ENCODE data around the gene INTS11.
"Not testable (repeated sequence)": the region's sequence is repeated elsewhere in the genome, so short reads cannot be mapped to it uniquely, and the experiment has no call there.

INTS11 gene

DNA sequence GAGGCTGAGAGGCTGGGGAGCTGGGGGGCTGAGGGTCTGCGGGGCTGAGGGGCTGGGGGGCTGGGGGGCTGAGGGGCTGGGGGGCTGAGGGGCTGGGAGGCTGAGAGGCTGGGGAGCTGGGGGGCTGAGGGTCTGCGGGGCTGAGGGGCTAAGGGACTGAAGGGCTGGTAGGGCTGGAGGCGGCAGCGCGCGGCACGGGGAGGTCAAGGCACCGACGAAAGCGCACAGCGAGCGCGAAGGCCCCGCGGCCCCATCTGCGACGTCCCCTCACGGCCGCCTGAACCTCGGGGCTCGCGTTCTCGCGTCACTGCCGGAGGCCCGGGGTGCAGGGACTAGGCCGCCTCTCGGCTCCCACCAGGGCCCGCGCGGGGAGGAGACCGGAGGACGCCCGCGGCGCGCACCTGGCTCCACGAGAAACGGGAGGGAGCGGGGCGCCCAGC is 356 bp downstream of the INTS11 start:
- Histone ChIP-seq H3K4me3 (ENCODE audit: low read depth in 1 of 2, low read length in 2 of 2) (peak overlapping the region; percentile 46 to 94), H3K4me1 (ENCODE audit: control insufficient read depth in 1 of 2, insufficient read depth in 2 of 2, low read length in 2 of 2) (peaks cover 6 to 45% of the 10 kb centered on the region in 2 donors), H3K36me3 (ENCODE audit: control insufficient read depth in 1 of 2, insufficient read depth in 2 of 2, low read length in 2 of 2) (peaks cover 2 to 43% of the 10 kb centered on the region in 2 donors), H3K9me3 (ENCODE audit: control insufficient read depth in 1 of 2, low read length in 2 of 2) (no peaks in the 10 kb centered on the region), H3K27ac (ENCODE audit: low read length) (no peak overlapping the region), H3K27me3 (ENCODE audit: low read depth, low read length) (no peaks in the 10 kb centered on the region)

DNA sequence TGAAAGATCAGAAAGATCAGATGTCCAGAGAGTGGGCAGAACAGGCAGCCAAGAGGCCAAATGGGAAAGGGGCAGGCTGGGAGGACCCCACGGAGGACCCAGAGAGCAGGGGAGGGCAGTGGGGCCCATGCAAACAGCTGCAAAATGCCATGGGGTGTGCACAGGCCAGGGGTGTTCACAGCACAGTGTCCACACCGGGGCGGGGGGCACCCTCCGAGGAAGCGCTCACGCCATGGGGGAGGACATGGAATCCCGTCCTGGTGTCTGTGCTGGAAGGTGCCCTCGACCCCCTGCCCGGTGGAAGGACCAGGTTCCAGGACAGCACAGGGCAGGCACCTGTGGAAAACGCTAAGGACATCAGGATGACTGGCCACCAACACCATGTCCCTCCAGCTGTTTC is 1.5 kb downstream of the INTS11 start:
- no peaks in the 10 kb centered on the region for H3K27me3 ChIP-seq (ENCODE audit: low read depth, low read length)
- peaks cover 6 to 37% of the 10 kb centered on the region in 2 donors for H3K36me3 ChIP-seq (ENCODE audit: control insufficient read depth in 1 of 2, insufficient read depth in 2 of 2, low read length in 2 of 2)
- H3K4me3 ChIP-seq (ENCODE audit: low read depth in 1 of 2, low read length in 2 of 2) = no peak overlapping the region
- peaks cover 6 to 57% of the 10 kb centered on the region in 2 donors for H3K4me1 ChIP-seq (ENCODE audit: control insufficient read depth in 1 of 2, insufficient read depth in 2 of 2, low read length in 2 of 2)
- no peaks in the 10 kb centered on the region for H3K9me3 ChIP-seq (ENCODE audit: control insufficient read depth in 1 of 2, low read length in 2 of 2)
- no peak overlapping the region for H3K27ac ChIP-seq (ENCODE audit: low read length)

DNA sequence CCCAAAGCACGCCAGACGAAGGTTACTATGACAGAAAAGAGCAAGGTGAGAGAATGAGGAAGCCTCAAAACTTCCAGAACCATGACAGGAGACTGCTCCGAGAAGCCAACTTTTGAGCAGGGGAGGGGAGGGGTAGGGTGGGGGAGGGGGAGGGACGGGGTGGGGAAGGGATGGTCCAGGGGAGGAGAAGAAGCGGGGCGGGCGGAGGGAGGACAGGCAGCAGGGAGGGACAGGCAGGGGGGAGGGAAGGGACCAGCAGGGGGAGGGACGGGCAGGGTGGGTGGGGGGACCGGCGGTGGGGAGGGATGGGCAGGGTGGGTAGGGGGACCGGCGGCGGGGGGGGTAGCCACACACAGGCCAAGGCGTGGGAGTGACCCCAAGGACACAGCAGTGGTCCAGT is 2.0 kb downstream of the INTS11 start:
- Histone ChIP-seq H3K27ac (ENCODE audit: low read length) (no peak overlapping the region), H3K4me3 (ENCODE audit: low read depth in 1 of 2, low read length in 2 of 2) (no peak overlapping the region), H3K27me3 (ENCODE audit: low read depth, low read length) (no peaks in the 10 kb centered on the region), H3K9me3 (ENCODE audit: control insufficient read depth in 1 of 2, low read length in 2 of 2) (no peaks in the 10 kb centered on the region), H3K4me1 (ENCODE audit: control insufficient read depth in 1 of 2, insufficient read depth in 2 of 2, low read length in 2 of 2) (peaks cover 6 to 62% of the 10 kb centered on the region in 2 donors), H3K36me3 (ENCODE audit: control insufficient read depth in 1 of 2, insufficient read depth in 2 of 2, low read length in 2 of 2) (peaks cover 6 to 35% of the 10 kb centered on the region in 2 donors)

DNA sequence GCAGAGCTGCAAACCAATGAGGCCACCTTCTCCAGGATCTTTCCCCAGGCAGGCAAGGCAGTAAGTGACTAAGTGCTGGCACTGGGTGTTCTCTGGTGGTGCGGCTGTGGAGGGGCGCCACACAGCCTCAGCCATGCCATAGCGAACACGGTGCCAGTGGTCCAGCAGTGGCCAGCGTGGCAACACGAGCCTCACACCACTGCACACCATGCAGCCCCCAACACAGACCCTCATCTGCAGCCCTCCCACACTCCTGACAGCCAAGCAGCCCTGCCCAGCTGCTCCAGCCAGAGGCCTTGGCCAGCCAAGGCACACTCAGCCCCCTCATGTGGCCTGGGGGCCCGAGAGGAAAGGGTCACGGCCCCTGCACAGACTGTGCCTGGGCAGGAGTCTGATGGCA is 3.0 kb downstream of the INTS11 start:
- H3K27ac ChIP-seq (ENCODE audit: low read length) = no peak overlapping the region
- H3K4me3 ChIP-seq (ENCODE audit: low read depth in 1 of 2, low read length in 2 of 2) = no peak overlapping the region
- H3K27me3 ChIP-seq (ENCODE audit: low read depth, low read length) = no peaks in the 10 kb centered on the region
- peaks cover 6 to 61% of the 10 kb centered on the region in 2 donors for H3K4me1 ChIP-seq (ENCODE audit: control insufficient read depth in 1 of 2, insufficient read depth in 2 of 2, low read length in 2 of 2)
- peaks cover 6 to 26% of the 10 kb centered on the region in 2 donors for H3K36me3 ChIP-seq (ENCODE audit: control insufficient read depth in 1 of 2, insufficient read depth in 2 of 2, low read length in 2 of 2)
- H3K9me3 ChIP-seq (ENCODE audit: control insufficient read depth in 1 of 2, low read length in 2 of 2) = no peaks in the 10 kb centered on the region

DNA sequence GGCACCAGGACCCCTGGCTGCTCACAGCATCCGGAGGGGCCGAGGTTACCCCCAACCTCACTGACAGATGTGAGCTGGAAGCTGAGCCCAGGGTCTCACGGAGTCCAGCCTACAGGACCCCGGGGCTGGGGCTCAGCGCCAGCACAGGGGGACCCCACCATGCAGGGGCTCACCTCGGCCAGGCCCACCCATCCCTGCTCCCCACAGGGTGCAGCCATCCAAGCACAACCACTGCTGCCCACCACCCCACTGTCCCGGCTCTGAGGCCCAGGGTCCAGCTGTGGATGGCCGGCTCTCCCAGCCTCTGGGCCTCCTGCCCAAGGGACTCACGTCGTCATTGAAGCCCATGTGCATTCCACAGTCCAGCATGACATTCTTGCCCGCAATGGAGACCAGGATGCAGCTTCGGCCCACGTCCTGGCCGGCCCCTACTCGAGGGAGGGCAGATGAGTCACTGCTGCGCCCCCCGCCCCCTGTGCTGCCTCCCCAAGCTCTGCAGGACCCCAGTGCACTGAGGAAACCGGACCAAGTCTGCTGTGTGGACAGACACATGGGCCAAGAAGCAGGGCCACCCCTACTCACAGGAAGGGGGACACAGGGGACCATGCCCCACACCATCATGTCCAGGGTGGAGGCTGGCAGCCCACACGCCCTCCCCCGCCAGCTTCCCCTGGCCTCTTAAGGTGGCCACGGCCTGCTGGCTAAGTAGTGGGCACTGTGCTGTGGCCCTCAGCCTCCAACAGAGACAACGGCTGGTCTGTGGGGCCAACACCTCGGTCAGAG is 3.6 kb downstream of the INTS11 start:
- Histone ChIP-seq H3K9me3 (ENCODE audit: control insufficient read depth in 1 of 2, low read length in 2 of 2) (no peaks in the 10 kb centered on the region), H3K4me3 (ENCODE audit: low read depth in 1 of 2, low read length in 2 of 2) (no peak overlapping the region), H3K27ac (ENCODE audit: low read length) (no peak overlapping the region), H3K4me1 (ENCODE audit: control insufficient read depth in 1 of 2, insufficient read depth in 2 of 2, low read length in 2 of 2) (peaks cover 6 to 55% of the 10 kb centered on the region in 2 donors), H3K27me3 (ENCODE audit: low read depth, low read length) (no peaks in the 10 kb centered on the region), H3K36me3 (ENCODE audit: control insufficient read depth in 1 of 2, insufficient read depth in 2 of 2, low read length in 2 of 2) (peaks cover 6 to 26% of the 10 kb centered on the region in 2 donors)

DNA sequence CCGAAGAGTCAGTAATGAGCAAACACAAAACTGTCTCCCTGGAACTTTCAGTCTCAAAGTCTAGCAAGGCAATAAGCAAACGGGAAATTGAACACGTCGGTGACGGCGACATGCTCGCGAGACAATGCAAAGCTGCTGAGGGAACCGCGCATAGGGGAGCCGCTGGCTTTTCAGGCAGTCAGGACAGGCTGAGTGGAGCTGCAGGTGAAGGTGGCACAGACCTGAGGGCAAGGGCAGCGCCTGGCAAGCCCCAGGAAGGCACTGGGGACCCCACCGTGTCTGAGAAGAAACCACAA is 4.9 kb downstream of the INTS11 start:
- H3K27me3 ChIP-seq (ENCODE audit: low read depth, low read length) = no peaks in the 10 kb centered on the region

DNA sequence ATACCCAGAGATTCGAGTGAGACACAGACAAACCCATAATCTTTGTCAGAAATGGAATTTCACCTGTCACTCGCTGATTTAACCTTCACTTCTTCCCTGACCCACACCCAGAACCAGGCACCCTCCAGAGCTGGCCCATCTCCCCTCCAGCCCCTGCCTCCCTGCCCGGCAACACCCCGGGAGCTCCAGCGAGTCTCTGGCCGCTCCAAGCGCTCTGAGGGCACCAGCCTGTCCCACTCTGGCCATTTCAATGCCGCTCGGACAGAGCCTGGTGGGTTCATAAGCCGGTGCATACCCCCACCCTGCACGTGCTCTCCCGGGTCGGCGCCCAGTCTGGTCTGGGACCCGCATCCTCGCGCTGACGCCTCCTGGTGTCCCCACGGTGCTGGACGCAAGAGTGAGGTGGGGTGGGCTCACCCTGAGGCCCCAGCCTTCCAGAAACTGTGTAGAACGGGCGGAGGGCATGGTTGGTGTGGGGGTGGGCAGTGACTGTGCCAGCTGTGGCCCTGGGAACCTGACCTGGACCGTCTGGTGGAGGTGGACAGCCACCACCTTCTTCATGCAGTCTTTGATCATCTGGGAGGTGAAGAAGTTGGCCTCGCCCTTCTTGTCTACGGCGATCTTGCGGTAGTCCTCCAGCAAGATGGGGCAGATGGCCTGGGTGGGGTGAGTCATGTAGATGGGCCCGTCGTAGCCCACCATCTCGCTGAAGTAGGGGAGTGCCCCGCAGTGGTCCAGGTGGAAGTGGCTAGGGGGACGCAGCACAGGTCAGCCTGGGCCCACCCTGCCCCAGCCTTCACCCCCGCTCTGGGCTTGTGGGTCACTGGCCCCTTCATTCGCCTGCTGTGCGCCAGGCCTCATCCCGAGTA is 5.4 kb downstream of the INTS11 start:
- peaks cover 12 to 39% of the 10 kb centered on the region in 2 donors for H3K36me3 ChIP-seq (ENCODE audit: control insufficient read depth in 1 of 2, insufficient read depth in 2 of 2, low read length in 2 of 2)
- no peak overlapping the region for H3K4me3 ChIP-seq (ENCODE audit: low read depth in 1 of 2, low read length in 2 of 2)
- H3K9me3 ChIP-seq (ENCODE audit: control insufficient read depth in 1 of 2, low read length in 2 of 2) = no peaks in the 10 kb centered on the region
- H3K27me3 ChIP-seq (ENCODE audit: low read depth, low read length) = no peaks in the 10 kb centered on the region
- peaks cover 0 to 45% of the 10 kb centered on the region in 2 donors for H3K4me1 ChIP-seq (ENCODE audit: control insufficient read depth in 1 of 2, insufficient read depth in 2 of 2, low read length in 2 of 2)
- no peak overlapping the region for H3K27ac ChIP-seq (ENCODE audit: low read length)

More for the DNA sequence above, 4.9 kb downstream of the INTS11 start:
- Histone ChIP-seq H3K36me3 (ENCODE audit: control insufficient read depth in 1 of 2, insufficient read depth in 2 of 2, low read length in 2 of 2) (peaks cover 6 to 33% of the 10 kb centered on the region in 2 donors), H3K4me3 (ENCODE audit: low read depth in 1 of 2, low read length in 2 of 2) (no peak overlapping the region), H3K4me1 (ENCODE audit: control insufficient read depth in 1 of 2, insufficient read depth in 2 of 2, low read length in 2 of 2) (peaks cover 0 to 45% of the 10 kb centered on the region in 2 donors), H3K9me3 (ENCODE audit: control insufficient read depth in 1 of 2, low read length in 2 of 2) (no peaks in the 10 kb centered on the region), H3K27ac (ENCODE audit: low read length) (no peak overlapping the region)

DNA sequence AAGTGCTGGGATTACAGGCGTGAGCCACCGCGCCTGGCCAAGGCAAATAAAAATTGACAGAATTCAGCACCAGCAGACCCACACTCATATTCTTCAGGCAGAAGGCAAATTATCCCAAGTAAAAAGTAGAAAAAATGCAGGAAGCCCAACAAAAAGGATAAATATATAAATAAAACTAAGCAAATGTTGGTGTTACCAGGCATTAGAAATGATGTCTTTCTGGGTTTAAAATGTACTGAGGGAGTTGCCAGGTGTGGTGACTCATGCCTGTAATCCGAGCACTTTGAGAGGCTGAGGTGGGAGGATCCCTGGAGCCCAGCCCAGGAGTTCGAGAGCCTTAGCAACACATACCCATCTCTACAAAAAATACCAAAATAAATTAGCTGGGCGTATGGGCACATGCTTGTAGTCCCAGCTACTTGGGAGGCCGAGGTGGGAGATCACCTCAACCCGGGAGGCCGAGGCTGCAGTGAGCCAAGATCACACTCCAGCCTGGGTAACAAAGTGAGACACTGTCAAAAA is 6.3 kb downstream of the INTS11 start:
- H3K9me3 ChIP-seq (ENCODE audit: control insufficient read depth in 1 of 2, low read length in 2 of 2) = no peaks in the 10 kb centered on the region
- peaks cover 0 to 40% of the 10 kb centered on the region in 2 donors for H3K4me1 ChIP-seq (ENCODE audit: control insufficient read depth in 1 of 2, insufficient read depth in 2 of 2, low read length in 2 of 2)
- H3K27me3 ChIP-seq (ENCODE audit: low read depth, low read length) = no peaks in the 10 kb centered on the region
- no peak overlapping the region for H3K4me3 ChIP-seq (ENCODE audit: low read depth in 1 of 2, low read length in 2 of 2)
- peaks cover 13 to 47% of the 10 kb centered on the region in 2 donors for H3K36me3 ChIP-seq (ENCODE audit: control insufficient read depth in 1 of 2, insufficient read depth in 2 of 2, low read length in 2 of 2)
- H3K27ac ChIP-seq (ENCODE audit: low read length) = no peak overlapping the region

DNA sequence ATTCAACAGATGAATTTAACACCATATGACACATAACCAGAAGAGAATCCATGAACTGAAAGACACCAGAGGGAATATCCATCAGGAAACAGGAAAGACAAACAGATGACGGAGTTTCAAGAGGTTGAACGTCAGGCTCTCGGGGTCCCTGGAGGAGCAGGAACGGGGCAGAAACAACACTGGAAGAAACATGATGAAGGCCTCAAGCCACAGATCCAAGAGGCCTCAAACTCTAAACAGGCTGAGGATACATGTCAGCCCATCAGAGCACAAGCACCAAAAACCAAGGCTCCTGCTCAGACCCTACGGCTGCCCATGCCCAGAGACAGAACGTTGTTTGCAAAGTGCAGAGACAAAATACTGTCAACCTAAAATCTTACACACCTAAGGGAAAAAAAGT is 7.0 kb downstream of the INTS11 start:
- no peak overlapping the region for H3K27ac ChIP-seq (ENCODE audit: low read length)
- H3K9me3 ChIP-seq (ENCODE audit: control insufficient read depth in 1 of 2, low read length in 2 of 2) = no peaks in the 10 kb centered on the region
- no peaks in the 10 kb centered on the region for H3K27me3 ChIP-seq (ENCODE audit: low read depth, low read length)
- peaks cover 0 to 35% of the 10 kb centered on the region in 2 donors for H3K4me1 ChIP-seq (ENCODE audit: control insufficient read depth in 1 of 2, insufficient read depth in 2 of 2, low read length in 2 of 2)
- H3K4me3 ChIP-seq (ENCODE audit: low read depth in 1 of 2, low read length in 2 of 2) = no peak overlapping the region
- peaks cover 13 to 54% of the 10 kb centered on the region in 2 donors for H3K36me3 ChIP-seq (ENCODE audit: control insufficient read depth in 1 of 2, insufficient read depth in 2 of 2, low read length in 2 of 2)

DNA sequence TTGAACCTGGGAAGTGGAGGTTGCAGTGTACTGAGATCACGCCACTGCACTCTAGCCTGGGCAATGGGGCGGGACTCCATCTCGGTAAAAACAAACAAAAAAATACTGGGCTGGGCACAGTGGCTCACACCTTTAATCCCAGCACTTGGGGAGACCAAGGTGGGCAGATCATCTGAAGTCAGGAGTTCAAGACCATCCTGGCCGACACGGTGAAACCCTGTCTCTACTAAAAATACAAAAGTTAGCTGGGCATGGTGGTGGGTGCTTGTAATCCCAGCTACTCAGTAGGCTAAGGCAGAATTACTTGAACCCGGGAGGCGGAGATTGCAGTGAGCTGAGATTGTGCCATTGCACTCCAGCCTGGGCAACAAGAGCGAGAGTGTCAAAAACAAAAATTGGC is 8.3 kb downstream of the INTS11 start:
- not testable (repeated sequence) for H3K27ac ChIP-seq (ENCODE audit: low read length)

DNA sequence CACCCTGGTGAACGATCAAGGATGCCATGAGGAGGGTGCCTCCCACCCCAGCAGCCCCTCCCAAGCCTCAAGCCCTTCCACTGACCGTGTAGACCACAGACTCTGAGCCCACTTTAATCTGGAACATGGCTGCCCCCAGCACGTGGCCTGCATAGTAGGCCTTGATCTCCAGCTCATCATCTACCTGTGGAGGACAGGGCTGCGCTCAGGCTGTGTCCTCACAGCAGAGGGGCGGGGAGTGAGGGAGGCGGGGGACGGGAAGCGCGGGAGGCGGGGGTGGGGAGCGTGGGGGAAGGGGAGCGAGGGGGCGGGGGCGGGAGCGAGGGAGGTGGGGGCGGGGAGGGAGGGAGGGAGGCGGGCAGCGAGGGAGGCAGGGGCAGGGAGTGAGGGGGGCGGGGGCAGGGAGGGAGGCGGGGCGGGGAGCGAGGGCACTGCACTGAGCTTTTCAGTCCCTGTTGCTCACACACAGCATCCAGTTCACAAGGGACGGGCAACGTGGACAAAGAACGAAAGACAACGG is 9.0 kb downstream of the INTS11 start:
- no peak overlapping the region for H3K4me3 ChIP-seq (ENCODE audit: low read depth in 1 of 2, low read length in 2 of 2)
- no peak overlapping the region for H3K27ac ChIP-seq (ENCODE audit: low read length)
- H3K27me3 ChIP-seq (ENCODE audit: low read depth, low read length) = no peaks in the 10 kb centered on the region
- peaks cover 22 to 63% of the 10 kb centered on the region in 2 donors for H3K36me3 ChIP-seq (ENCODE audit: control insufficient read depth in 1 of 2, insufficient read depth in 2 of 2, low read length in 2 of 2)
- H3K9me3 ChIP-seq (ENCODE audit: control insufficient read depth in 1 of 2, low read length in 2 of 2) = no peaks in the 10 kb centered on the region
- peaks cover 0 to 20% of the 10 kb centered on the region in 2 donors for H3K4me1 ChIP-seq (ENCODE audit: control insufficient read depth in 1 of 2, insufficient read depth in 2 of 2, low read length in 2 of 2)

More for the DNA sequence above, 8.3 kb downstream of the INTS11 start:
- H3K27me3 ChIP-seq (ENCODE audit: low read depth, low read length); H3K4me3 ChIP-seq (ENCODE audit: low read depth in 1 of 2, low read length in 2 of 2); H3K9me3 ChIP-seq (ENCODE audit: control insufficient read depth in 1 of 2, low read length in 2 of 2): not testable (repeated sequence)
- H3K4me1 ChIP-seq (ENCODE audit: control insufficient read depth in 1 of 2, insufficient read depth in 2 of 2, low read length in 2 of 2) = peaks cover 0 to 25% of the 10 kb centered on the region in 2 donors
- H3K36me3 ChIP-seq (ENCODE audit: control insufficient read depth in 1 of 2, insufficient read depth in 2 of 2, low read length in 2 of 2) = peaks cover 19 to 60% of the 10 kb centered on the region in 2 donors
